ENCODE results near the gene ZNF804A.

ZNF804A gene

GRCh38 chr2:184783576-184783975 is 185.2 kb downstream of the ZNF804A start:
- no peak for ATAC-seq
- no peak for TF ChIP-seq ZNF565 (CRISPR knock-in tag; conservative IDR thresholded peaks at IDR 0.05; ENCODE audit: low read depth)
- no peak for TF ChIP-seq RARB (CRISPR knock-in tag; IDR thresholded peaks at IDR 0.05)
- no peak for TF ChIP-seq ISL1 (CRISPR knock-in tag; IDR thresholded peaks at IDR 0.05)
- TF ChIP-seq, protein P1, sequence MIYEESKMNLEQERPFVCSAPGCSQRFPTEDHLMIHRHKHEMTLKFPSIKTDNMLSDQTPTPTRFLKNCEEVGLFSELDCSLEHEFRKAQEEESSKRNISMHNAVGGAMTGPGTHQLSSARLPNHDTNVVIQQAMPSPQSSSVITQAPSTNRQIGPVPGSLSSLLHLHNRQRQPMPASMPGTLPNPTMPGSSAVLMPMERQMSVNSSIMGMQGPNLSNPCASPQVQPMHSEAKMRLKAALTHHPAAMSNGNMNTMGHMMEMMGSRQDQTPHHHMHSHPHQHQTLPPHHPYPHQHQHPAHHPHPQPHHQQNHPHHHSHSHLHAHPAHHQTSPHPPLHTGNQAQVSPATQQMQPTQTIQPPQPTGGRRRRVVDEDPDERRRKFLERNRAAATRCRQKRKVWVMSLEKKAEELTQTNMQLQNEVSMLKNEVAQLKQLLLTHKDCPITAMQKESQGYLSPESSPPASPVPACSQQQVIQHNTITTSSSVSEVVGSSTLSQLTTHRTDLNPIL (CRISPR knock-in tag; IDR thresholded peaks at IDR 0.05; ENCODE audit: low read depth): no peak
- TF ChIP-seq ZNF70 (CRISPR knock-in tag; IDR thresholded peaks at IDR 0.05): no peak
- TF ChIP-seq, protein P2, sequence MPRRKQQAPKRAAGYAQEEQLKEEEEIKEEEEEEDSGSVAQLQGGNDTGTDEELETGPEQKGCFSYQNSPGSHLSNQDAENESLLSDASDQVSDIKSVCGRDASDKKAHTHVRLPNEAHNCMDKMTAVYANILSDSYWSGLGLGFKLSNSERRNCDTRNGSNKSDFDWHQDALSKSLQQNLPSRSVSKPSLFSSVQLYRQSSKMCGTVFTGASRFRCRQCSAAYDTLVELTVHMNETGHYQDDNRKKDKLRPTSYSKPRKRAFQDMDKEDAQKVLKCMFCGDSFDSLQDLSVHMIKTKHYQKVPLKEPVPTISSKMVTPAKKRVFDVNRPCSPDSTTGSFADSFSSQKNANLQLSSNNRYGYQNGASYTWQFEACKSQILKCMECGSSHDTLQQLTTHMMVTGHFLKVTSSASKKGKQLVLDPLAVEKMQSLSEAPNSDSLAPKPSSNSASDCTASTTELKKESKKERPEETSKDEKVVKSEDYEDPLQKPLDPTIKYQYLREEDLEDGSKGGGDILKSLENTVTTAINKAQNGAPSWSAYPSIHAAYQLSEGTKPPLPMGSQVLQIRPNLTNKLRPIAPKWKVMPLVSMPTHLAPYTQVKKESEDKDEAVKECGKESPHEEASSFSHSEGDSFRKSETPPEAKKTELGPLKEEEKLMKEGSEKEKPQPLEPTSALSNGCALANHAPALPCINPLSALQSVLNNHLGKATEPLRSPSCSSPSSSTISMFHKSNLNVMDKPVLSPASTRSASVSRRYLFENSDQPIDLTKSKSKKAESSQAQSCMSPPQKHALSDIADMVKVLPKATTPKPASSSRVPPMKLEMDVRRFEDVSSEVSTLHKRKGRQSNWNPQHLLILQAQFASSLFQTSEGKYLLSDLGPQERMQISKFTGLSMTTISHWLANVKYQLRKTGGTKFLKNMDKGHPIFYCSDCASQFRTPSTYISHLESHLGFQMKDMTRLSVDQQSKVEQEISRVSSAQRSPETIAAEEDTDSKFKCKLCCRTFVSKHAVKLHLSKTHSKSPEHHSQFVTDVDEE (CRISPR knock-in tag; IDR thresholded peaks at IDR 0.05): no peak
- TF ChIP-seq TCF4 (CRISPR knock-in tag; IDR thresholded peaks at IDR 0.05; ENCODE audit: borderline replicate concordance): no peak
- TF ChIP-seq CSRNP3 (CRISPR knock-in tag; IDR thresholded peaks at IDR 0.05): no peak
- TF ChIP-seq GLIS3 (CRISPR knock-in tag; IDR thresholded peaks at IDR 0.05): no peak
- no peak for TF ChIP-seq ESRRG (CRISPR knock-in tag; IDR thresholded peaks at IDR 0.05)
- no peak for TF ChIP-seq PPARA (CRISPR knock-in tag; IDR thresholded peaks at IDR 0.05; ENCODE audit: borderline replicate concordance)

DNA sequence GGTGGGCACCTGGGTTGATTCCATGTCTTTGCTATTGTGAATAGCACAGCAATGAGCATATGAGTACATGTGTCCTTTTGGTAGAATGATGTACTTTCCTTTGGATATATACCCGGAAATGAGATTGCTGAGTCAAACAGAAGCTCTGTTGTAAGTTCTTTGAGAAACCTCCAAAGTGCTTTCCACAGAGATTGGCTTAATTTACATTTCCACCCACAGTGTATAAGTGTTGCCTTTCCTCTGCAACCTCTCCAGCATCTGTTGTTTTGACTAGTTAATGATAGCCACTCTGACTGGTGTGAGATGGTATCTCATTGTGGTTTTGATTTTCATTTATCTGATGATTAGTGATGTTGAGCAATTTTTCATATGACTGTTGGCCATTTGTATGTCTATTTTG is 194.8 kb downstream of the ZNF804A start:
- no peak for ATAC-seq
- TF ChIP-seq SNAI2 (CRISPR knock-in tag; IDR thresholded peaks at IDR 0.05) (no peak), OSR1 (CRISPR knock-in tag; IDR thresholded peaks at IDR 0.05) (no peak), TOX (CRISPR knock-in tag; IDR thresholded peaks at IDR 0.05; ENCODE audit: borderline replicate concordance) (no peak), ZNF8 (CRISPR knock-in tag; IDR thresholded peaks at IDR 0.05) (no peak), ZNF70 (CRISPR knock-in tag; IDR thresholded peaks at IDR 0.05) (no peak), ZFP3 (CRISPR knock-in tag; IDR thresholded peaks at IDR 0.05) (no peak), ZC3H10 (CRISPR knock-in tag; IDR thresholded peaks at IDR 0.05) (no peak), ZFP30 (CRISPR knock-in tag; IDR thresholded peaks at IDR 0.05) (no peak), CSRNP3 (CRISPR knock-in tag; IDR thresholded peaks at IDR 0.05) (no peak), CSDC2 (CRISPR knock-in tag; IDR thresholded peaks at IDR 0.05) (no peak), PPARA (CRISPR knock-in tag; IDR thresholded peaks at IDR 0.05; ENCODE audit: borderline replicate concordance) (no peak), ISL1 (CRISPR knock-in tag; IDR thresholded peaks at IDR 0.05) (no peak), TCF4 (CRISPR knock-in tag; IDR thresholded peaks at IDR 0.05; ENCODE audit: borderline replicate concordance) (no peak), ARNTL (CRISPR knock-in tag; IDR thresholded peaks at IDR 0.05; ENCODE audit: borderline replicate concordance, low read depth) (no peak), BACH2 (CRISPR knock-in tag; IDR thresholded peaks at IDR 0.05; ENCODE audit: borderline replicate concordance) (no peak)
- TF ChIP-seq, protein P3, sequence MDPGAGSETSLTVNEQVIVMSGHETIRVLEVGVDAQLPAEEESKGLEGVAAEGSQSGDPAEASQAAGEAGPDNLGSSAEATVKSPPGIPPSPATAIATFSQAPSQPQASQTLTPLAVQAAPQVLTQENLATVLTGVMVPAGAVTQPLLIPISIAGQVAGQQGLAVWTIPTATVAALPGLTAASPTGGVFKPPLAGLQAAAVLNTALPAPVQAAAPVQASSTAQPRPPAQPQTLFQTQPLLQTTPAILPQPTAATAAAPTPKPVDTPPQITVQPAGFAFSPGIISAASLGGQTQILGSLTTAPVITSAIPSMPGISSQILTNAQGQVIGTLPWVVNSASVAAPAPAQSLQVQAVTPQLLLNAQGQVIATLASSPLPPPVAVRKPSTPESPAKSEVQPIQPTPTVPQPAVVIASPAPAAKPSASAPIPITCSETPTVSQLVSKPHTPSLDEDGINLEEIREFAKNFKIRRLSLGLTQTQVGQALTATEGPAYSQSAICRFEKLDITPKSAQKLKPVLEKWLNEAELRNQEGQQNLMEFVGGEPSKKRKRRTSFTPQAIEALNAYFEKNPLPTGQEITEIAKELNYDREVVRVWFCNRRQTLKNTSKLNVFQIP (CRISPR knock-in tag; IDR thresholded peaks at IDR 0.05; ENCODE audit: borderline replicate concordance, low read depth): no peak
- TF ChIP-seq, protein P2 (CRISPR knock-in tag; IDR thresholded peaks at IDR 0.05): no peak
- TF ChIP-seq, protein P1 (CRISPR knock-in tag; IDR thresholded peaks at IDR 0.05; ENCODE audit: low read depth): no peak
- TF ChIP-seq, protein P4, sequence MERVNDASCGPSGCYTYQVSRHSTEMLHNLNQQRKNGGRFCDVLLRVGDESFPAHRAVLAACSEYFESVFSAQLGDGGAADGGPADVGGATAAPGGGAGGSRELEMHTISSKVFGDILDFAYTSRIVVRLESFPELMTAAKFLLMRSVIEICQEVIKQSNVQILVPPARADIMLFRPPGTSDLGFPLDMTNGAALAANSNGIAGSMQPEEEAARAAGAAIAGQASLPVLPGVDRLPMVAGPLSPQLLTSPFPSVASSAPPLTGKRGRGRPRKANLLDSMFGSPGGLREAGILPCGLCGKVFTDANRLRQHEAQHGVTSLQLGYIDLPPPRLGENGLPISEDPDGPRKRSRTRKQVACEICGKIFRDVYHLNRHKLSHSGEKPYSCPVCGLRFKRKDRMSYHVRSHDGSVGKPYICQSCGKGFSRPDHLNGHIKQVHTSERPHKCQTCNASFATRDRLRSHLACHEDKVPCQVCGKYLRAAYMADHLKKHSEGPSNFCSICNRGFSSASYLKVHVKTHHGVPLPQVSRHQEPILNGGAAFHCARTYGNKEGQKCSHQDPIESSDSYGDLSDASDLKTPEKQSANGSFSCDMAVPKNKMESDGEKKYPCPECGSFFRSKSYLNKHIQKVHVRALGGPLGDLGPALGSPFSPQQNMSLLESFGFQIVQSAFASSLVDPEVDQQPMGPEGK (CRISPR knock-in tag; IDR thresholded peaks at IDR 0.05; ENCODE audit: borderline replicate concordance): no peak

Measured in SK-N-SH treated with all-trans-retinoic acid at 6 μM for 48 hours (cell line).